Transverse colon (tissue), 3 donors: ENCODE measurements around the gene ABCB11.

Experiments used
- CTCF ChIP-seq, 5 experiments: fragments of 200-600 bp in 3 of 5; fragments of 450-650 bp in 2 of 5; sonication (generic) in 3 of 5; IDR thresholded peaks; 1 replicate in 2 of 5; 2 replicates in 3 of 5; pipeline ENCODE4 v1.5.1; 2016 to 2017; ENCODE audit warnings: antibody characterized with exemption in 5 of 5, inconsistent platforms in 3 of 5, mild to moderate bottlenecking in 2 of 5, moderate library complexity in 1 of 5
- EP300 ChIP-seq: sonication (generic); formaldehyde crosslinking; IDR thresholded peaks from one replicate; pipeline ENCODE4 v1.6.1; 2017; ENCODE audit warnings: antibody characterized with exemption, low read depth
- POLR2A ChIP-seq: fragments of 450-650 bp; IDR thresholded peaks from one replicate; pipeline ENCODE4 v1.6.1; 2016; ENCODE audit warnings: antibody characterized with exemption, mild to moderate bottlenecking, moderate library complexity

GRCh38 chr2:169007356-169007755 lies 23.8 kb downstream of the ABCB11 start:
- TF ChIP-seq EP300 (no peak), CTCF (IDR thresholded peaks at IDR 0.05) (no peak), POLR2A (no peak)
